H7 (cell line): ENCODE data around the gene MIEN1. TPM values are rescaled to one million over a fixed set of nuclear protein-coding genes. Genes with fewer than 3 reads are reported as not detected.
"Not testable (repeated sequence)": the region's sequence is repeated elsewhere in the genome, so short reads cannot be mapped to it uniquely, and the experiment has no call there.

ENCODE experiments used
- DNase-seq: peaks from one replicate; pipeline ENCODE4 v3.0.0; 2012
- H3K27me3 ChIP-seq: 2 replicates; pipeline ENCODE4 v1.6.0; 2011; ENCODE audit warnings: mild to moderate bottlenecking, low read length; ENCODE audit not compliant: control insufficient read depth, insufficient read depth
- H3K36me3 ChIP-seq: replicated peaks from 2 replicates; pipeline ENCODE4 v1.5.1; 2011; ENCODE audit warnings: low read length; ENCODE audit not compliant: control insufficient read depth, insufficient read depth
- H3K4me3 ChIP-seq: 2 replicates; pipeline ENCODE4 v1.5.1; 2011; ENCODE audit warnings: low read depth, mild to moderate bottlenecking, control low read depth, low read length, moderate library complexity; ENCODE audit not compliant: insufficient read depth
- total RNA-seq: library from RNA; depleted of rRNA; stranded (reverse); fragments of >200 nt; shearing (Covaris generic); gene quantifications from 2 replicates; pipeline ENCODE4 v1.2.3, GENCODE V29; 2014

Gene MIEN1
- total RNA-seq, 1 experiment from 2014 or later = 47.7 TPM

DNA sequence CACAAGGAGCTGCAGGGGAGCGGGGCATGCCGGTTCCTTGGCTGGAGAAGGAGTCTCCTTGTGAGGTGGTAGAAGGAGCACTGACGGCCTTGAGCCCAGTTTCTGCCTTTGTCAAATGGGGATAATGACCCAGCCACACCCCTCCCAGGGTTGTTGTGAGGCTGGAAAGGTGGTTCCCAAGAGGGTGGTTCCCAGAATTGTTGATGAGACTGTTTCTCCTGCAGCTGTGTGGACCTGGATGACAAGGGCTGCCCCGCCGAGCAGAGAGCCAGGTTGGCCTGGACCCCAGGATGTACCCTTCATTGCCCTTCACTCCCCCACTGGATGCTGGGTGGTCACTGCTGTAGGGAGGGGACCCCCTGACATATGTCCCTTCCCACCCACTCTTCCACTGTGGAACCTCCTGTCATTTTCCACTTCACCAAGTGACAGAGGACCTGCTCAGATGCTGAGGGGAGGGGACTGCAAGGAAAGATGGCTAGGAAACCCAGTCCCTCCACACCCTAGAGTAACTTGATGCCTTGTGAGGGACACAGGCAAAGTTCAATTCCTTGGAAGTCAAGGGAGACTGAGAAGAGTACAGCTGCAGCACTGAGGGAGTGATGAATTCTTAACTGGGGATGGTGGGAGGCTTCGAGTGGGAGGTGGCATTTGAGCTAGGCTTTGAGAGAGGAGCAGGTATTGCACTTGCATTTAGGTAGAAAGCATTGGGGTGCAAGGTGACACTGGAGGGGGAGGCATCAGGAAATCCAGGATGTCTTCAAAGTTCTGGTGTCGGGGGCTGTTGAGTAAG is 10.6 kb downstream of the MIEN1 start:
- Histone ChIP-seq H3K4me3 (no peak overlapping the region), H3K36me3 (peaks cover 22% of the 10 kb centered on the region)

DNA sequence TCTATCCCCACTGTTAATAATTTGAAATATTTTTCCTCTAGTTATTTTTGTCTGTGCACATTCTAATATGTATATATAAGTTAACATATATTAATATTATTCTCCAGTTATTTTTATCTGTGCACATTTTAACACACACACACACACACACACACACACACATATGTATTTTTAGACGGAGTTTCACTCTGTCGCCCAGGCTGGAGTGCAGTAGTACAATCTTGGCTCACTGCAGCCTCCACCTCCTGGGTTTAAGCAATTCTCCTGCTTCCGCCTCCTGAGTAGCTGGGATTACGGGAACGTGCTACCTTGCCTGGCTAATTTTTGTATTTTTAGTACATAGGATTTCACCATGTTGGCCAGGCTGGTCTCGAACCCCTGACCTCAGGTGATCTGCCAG is 12.7 kb downstream of the MIEN1 start:
- H3K27me3 ChIP-seq = no peaks in the 10 kb centered on the region
- H3K4me3 ChIP-seq = no peak overlapping the region
- DNase-seq = no peak
- peaks cover 23% of the 10 kb centered on the region for H3K36me3 ChIP-seq

More for the DNA sequence above, 10.6 kb downstream of the MIEN1 start:
- no peak for DNase-seq
- no peaks in the 10 kb centered on the region for H3K27me3 ChIP-seq

DNA sequence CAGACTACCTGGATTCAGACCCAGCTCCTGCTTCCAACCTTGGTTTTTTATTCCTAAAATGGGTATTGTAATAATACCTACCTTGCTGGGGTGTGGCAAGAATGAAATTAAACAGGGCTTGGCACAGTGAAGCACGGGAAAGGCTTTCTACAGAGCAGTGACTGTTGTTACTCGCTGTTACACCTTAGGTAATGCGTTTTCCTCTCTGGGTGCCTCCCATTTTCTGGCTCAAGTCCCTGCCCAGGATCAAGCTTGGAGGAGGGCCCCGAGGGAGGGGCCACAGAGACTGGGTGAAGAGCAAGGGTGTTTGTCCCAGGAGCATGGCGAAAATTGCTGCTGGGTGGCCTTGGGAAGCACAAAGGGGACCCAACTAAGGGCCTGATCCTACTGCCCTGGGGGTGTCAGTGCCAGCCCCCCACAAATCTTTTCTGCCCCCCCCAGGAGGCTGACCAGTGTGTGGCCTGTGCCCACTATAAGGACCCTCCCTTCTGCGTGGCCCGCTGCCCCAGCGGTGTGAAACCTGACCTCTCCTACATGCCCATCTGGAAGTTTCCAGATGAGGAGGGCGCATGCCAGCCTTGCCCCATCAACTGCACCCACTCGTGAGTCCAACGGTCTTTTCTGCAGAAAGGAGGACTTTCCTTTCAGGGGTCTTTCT is 13.3 kb downstream of the MIEN1 start:
- no peaks in the 10 kb centered on the region for H3K27me3 ChIP-seq
- H3K36me3 ChIP-seq = peaks cover 23% of the 10 kb centered on the region
- no peak for DNase-seq
- H3K4me3 ChIP-seq = no peak overlapping the region

DNA sequence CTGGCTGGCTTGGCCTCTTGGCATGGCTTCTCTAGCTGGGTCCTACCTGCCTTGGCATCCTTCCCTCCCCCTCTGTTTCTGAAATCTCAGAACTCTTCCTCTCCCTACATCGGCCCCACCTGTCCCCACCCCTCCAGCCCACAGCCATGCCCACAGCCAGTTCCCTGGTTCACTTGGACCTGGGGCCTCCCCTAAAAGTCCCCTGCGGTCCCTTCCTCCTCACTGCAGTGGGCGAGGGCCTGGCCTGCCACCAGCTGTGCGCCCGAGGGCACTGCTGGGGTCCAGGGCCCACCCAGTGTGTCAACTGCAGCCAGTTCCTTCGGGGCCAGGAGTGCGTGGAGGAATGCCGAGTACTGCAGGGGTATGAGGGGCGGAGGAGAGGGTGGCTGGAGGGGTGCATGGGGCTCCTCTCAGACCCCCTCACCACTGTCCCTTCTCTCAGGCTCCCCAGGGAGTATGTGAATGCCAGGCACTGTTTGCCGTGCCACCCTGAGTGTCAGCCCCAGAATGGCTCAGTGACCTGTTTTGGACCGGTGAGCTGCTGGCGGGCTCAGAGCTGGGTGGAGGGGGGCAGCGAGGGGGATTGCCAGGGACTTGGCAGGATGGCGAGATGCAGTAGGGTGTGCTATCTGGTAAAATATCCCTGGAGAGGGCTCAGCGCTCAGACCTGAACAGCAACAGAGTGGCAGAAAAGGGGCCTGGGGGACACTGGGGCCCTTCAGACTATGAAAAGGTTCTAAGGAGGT is 14.1 kb downstream of the MIEN1 start:
- Histone ChIP-seq H3K27me3 (no peaks in the 10 kb centered on the region), H3K36me3 (peaks cover 29% of the 10 kb centered on the region)

DNA sequence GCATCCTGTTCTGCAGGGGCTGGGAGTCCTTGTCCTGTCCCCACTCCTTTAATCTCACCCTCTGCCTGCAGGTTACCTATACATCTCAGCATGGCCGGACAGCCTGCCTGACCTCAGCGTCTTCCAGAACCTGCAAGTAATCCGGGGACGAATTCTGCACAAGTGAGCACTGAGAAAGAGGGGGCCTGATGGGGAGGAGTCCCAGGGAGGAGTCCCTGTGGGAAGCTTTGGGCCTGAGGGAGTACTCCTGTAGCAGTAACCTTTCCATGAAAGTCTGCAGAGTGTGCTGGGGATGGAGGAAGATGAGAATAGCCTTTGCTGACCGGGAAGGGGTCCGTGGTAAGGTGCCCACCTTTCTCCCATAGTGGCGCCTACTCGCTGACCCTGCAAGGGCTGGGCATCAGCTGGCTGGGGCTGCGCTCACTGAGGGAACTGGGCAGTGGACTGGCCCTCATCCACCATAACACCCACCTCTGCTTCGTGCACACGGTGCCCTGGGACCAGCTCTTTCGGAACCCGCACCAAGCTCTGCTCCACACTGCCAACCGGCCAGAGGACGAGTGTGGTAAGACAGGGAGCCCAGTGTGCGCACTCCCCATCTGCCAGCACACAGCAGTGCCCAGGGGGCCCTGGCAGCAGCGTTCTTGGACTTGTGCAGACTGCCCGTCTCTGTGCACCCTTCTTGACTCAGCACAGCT is 14.8 kb downstream of the MIEN1 start:
- DNase-seq = no peak
- peaks cover 29% of the 10 kb centered on the region for H3K36me3 ChIP-seq
- no peaks in the 10 kb centered on the region for H3K27me3 ChIP-seq
- H3K4me3 ChIP-seq = no peak overlapping the region

More for the DNA sequence above, 14.1 kb downstream of the MIEN1 start:
- no peak for DNase-seq
- no peak overlapping the region for H3K4me3 ChIP-seq

DNA sequence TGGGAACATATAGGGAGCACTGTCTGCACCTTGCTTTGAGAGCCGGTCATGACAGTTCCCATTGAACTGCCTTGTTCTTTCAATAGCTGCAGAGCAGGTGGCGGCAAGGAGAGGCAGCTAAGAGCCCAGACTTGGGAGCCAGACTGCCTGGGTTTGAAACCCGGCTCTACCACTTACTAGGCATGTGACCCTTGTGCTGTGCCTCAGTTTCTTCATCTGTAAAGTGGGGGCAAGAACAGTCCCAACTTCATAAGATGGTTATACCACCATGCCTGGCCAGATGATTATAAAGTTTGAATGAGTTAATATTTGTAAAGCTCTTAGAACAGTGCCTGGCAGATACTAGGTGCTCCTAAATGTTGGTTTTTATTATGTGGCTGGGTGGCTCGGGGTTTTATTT is 16.1 kb downstream of the MIEN1 start:
- no peak overlapping the region for H3K4me3 ChIP-seq
- H3K27me3 ChIP-seq = no peaks in the 10 kb centered on the region
- no peak for DNase-seq
- peaks cover 28% of the 10 kb centered on the region for H3K36me3 ChIP-seq

DNA sequence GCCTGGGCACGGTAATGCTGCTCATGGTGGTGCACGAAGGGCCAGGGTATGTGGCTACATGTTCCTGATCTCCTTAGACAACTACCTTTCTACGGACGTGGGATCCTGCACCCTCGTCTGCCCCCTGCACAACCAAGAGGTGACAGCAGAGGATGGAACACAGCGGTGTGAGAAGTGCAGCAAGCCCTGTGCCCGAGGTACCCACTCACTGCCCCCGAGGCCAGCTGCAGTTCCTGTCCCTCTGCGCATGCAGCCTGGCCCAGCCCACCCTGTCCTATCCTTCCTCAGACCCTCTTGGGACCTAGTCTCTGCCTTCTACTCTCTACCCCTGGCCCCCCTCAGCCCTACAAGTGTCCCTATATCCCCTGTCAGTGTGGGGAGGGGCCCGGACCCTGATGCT is 18.5 kb downstream of the MIEN1 start:
- DNase-seq = no peak
- Histone ChIP-seq H3K36me3 (peaks cover 38% of the 10 kb centered on the region), H3K4me3 (no peak overlapping the region), H3K27me3 (no peaks in the 10 kb centered on the region)

DNA sequence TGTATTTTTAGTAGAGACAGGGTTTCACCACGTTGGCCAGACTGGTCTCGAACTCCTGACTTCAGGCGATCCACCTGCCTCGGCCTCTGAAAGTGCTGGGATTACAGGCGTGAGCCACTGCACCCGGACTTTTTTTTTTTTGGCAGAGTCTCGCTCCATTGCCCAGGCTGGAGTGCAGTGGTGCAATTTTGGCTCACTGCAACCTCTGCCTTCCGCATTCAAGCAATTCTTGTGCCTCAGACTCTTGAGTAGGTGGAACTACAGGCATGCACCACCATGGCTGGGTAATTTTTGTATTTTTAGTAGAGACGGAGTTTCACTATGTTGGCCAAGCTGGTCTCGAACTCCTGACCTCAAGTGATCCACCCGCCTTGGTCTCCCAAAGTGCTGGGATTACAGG is 19.3 kb downstream of the MIEN1 start:
- peaks cover 36% of the 10 kb centered on the region for H3K36me3 ChIP-seq
- DNase-seq, H3K27me3 ChIP-seq, H3K4me3 ChIP-seq: not testable (repeated sequence)

DNA sequence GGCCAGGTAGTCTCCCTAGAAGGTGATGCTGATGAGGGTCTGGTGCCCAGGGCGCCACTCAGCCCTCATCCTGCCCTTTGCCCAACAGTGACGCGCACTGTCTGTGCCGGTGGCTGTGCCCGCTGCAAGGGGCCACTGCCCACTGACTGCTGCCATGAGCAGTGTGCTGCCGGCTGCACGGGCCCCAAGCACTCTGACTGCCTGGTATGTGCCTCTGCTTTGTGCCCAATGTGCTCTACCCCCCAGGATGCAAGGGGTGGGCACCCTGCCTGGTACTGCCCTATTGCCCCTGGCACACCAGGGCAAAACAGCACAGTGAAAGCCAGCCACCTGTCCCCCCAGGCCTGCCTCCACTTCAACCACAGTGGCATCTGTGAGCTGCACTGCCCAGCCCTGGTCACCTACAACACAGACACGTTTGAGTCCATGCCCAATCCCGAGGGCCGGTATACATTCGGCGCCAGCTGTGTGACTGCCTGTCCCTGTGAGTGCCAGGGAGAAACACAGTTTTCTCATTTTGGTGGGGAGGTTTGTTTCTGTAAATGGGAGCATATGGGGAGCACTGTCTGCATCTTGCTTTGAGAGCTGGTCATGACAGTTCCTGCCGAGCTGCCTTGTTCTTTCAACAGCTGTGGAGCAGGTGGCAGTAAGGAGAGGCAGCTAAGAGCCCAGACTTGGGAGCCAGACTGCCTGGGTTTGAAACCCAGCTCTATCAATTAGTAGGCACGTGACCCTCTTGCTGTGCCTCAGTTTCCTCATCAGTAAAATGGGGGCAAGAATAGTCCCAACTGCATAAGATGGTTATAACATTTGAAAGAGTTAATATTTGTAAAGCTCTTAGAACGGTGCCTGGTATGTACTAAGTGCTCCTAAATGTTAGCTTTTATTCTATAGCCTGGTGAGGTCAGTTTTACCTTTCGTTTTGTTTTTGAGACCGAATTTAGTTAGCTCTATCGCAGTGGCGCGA is 20.1 kb downstream of the MIEN1 start:
- Histone ChIP-seq H3K27me3 (no peaks in the 10 kb centered on the region), H3K36me3 (peaks cover 30% of the 10 kb centered on the region), H3K4me3 (no peak overlapping the region)
- DNase-seq = no peak

DNA sequence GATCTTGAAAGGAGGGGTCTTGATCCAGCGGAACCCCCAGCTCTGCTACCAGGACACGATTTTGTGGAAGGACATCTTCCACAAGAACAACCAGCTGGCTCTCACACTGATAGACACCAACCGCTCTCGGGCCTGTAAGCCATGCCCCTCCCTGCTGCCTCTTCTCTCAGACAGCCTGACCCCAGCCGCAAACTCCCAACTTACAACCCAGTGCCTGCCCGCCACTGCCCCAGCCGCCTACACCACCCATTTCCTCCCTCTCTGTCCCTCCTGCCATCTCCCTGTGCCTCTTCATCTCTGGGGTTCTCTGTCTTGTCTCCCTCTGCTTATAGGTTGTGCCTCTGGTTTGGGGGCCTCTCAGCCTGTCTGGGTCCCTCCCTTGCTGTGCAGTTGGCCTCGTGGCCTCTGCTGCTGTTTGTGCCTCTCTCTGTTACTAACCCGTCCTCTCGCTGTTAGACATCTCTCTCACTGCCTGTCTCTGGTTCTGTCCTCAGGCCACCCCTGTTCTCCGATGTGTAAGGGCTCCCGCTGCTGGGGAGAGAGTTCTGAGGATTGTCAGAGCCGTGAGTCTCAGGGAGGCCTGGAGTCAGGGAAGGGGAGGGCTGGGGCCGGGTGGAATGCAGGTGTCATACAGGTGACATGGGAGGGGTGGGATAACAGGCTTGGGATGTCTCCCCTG is 20.9 kb downstream of the MIEN1 start:
- DNase-seq = no peak
- peaks cover 29% of the 10 kb centered on the region for H3K36me3 ChIP-seq
- no peak overlapping the region for H3K4me3 ChIP-seq
- H3K27me3 ChIP-seq = no peaks in the 10 kb centered on the region

DNA sequence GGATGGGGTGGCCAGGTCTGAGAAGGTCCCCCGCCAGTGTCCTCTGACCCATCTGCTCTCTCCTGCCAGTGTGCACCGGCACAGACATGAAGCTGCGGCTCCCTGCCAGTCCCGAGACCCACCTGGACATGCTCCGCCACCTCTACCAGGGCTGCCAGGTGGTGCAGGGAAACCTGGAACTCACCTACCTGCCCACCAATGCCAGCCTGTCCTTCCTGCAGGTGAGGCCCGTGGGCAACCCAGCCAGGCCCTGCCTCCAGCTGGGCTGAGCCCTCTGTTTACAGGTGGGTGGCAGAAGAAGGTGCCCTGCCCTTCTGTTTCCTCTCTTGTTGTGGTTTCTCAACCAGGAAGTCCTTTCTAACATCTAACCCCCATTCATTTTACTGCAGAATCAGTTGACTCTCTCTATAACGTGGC is 23.4 kb downstream of the MIEN1 start:
- Histone ChIP-seq H3K36me3 (peaks cover 24% of the 10 kb centered on the region), H3K27me3 (no peaks in the 10 kb centered on the region)

DNA sequence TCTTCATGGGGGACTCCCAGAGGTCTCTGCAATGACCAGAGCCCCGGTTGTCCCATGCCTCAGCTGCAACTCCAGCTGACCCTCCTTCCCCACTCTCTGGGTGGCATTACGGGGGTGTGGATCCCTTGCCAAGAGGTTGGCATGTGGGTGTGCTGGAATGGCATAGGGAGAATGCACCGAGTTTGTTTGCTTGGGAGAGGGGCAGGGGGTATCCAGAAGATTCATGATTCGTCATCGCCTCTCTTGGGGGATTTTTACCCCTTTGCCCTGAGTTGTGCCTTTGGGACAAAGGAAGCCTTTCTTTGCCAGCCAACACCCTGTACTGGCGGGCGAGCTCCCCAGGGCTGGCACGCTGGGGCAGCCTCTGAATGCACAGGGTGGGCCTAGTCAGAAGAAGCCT is 23.9 kb downstream of the MIEN1 start:
- no peak overlapping the region for H3K4me3 ChIP-seq
- DNase-seq = no peak
- no peaks in the 10 kb centered on the region for H3K27me3 ChIP-seq
- peaks cover 20% of the 10 kb centered on the region for H3K36me3 ChIP-seq

More for the DNA sequence above, 23.4 kb downstream of the MIEN1 start:
- DNase-seq = no peak
- no peak overlapping the region for H3K4me3 ChIP-seq

DNA sequence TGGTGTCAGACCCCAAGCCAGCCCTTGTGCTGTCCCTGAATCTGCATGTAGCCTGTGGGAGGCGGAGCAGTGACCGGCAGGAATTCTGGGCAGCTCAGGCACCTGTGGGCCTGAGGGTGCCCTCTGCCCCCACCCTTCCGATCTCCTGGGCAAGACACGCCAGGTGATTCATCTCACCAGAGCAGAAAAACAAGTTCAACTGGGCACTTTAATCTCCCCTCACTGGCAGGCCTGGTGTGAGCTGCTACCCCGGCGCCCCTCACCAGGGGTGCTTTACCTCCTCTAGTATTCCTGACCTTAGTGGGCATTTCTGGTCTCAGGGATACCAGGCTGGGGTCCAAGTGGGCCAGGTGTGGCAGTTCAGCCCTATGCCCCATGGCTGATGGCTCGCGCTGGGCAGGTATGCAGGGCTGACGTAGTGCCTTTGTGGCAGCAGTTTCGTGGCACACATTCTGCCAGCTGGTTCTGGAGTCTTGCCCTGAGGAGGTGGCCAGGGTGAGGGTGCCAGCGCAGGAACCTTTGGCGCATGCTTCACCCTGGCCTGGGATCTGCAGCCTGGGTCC is 24.5 kb downstream of the MIEN1 start:
- H3K4me3 ChIP-seq = no peak overlapping the region
- DNase-seq = no peak
- no peaks in the 10 kb centered on the region for H3K27me3 ChIP-seq
- peaks cover 19% of the 10 kb centered on the region for H3K36me3 ChIP-seq
